Testis (tissue), 2 donors: ENCODE measurements around the gene PRKAB1.

Experiments
- CTCF ChIP-seq, 3 experiments: fragments of 450-650 bp in 2 of 3; fragments of 200-600 bp in 1 of 3; sonication (generic) in 1 of 3; IDR thresholded peaks; one replicate each; pipeline ENCODE4 v1.5.1; 2016 to 2019; ENCODE audit warnings: antibody characterized with exemption in 3 of 3, mild to moderate bottlenecking in 2 of 3, moderate library complexity in 1 of 3
- POLR2A ChIP-seq: fragments of 450-650 bp; IDR thresholded peaks from one replicate; pipeline ENCODE4 v1.6.1; 2017; ENCODE audit warnings: antibody characterized with exemption, mild to moderate bottlenecking, moderate library complexity

- no peak for TF ChIP-seq CTCF (IDR thresholded peaks at IDR 0.05)
- TF ChIP-seq POLR2A: no peak
Measured at GRCh38 chr12:119644930-119645329, 23.0 kb upstream of the PRKAB1 start.
